ENCODE measurements around the gene ECT2L. TPM values are rescaled to one million over a fixed set of nuclear protein-coding genes. Genes with fewer than 3 reads are reported as not detected.

The ECT2L gene
- total RNA-seq, 1 experiment from 2014 or later = not detected

DNA sequence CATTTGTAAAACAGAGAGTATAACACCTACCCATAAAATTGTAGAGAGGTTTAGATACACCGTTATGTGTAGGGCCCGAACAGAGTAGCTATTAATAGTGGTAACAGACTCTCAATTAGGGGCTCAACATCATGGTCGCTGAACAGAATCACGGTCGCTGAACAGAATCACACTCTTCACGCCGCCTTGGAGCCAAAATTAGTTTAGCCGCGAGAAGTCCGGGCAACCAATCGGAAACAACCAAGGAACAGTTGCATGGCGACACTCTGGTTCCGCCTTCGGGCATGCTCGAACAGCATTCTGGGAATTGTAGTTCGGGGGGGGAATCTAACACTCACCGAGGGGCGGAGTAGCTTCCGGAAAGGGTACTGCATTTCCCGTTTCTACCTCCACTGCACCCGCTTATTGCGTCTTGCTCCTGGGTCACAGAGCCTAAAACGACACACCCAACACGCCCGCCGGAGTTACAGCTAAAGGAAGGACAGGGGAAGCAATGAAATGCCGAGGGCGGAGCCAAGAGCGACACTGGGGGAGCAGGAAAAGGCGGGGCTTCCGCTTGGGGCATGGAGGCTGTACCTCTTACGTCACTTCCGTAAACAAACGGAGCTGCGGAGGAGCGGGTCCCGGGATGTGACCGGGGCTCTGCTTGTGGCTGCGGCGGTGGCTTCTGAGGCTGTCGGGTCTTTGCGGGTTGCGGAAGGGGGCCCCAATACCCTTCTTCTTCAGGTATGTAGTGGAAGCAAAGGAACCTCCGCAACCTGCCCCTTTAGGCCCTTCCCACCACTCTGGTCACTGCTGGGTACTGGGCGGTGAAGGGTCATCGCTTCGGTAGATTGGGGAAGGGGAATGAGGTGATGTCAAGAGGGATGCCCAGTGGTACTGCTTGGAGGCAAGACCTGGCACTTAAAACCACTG lies 22.5 kb upstream of the ECT2L start, which contains the start of gene CCDC28A:
Gene CCDC28A, plus strand, starts transcription at position 593 of the 915 bp plus-strand sequence. CDS start 2,352 bp downstream, outside the sequence.
- Histone ChIP-seq H3K27ac (peak within 1 kb of the TSS; percentile 70), H3F3A (ENCODE audit: insufficient read depth, low read depth) (peaks cover 5% of the 10 kb centered on the region; the same call in 1 of the 2 replicates), H3K9me2 (ENCODE audit: insufficient read depth) (no peaks in the 10 kb centered on the region), H4K20me1 (ENCODE audit: insufficient read depth) (no peaks in the 10 kb centered on the region), H3K27me3 (ENCODE audit: insufficient read depth, low read depth) (no peaks in the 10 kb centered on the region), H3K9me3 (ENCODE audit: insufficient read depth, low read depth) (no peaks in the 10 kb centered on the region), H3K4me2 (peak within 1 kb of the TSS; percentile 90), H2AFZ (peak within 1 kb of the TSS; percentile 92), H3K4me1 (replicated peaks; ENCODE audit: insufficient read depth) (peaks cover 18% of the 10 kb centered on the region), H3K36me3 (ENCODE audit: low read depth) (no peaks in the 10 kb centered on the region), H3K79me2 (ENCODE audit: low read depth) (peaks cover 15% of the 10 kb centered on the region), H3K4me3 (peak within 1 kb of the TSS; percentile 71)
- CTCF ChIA-PET = no interaction called here
- TF ChIP-seq CTCF (conservative IDR thresholded peaks at IDR 0.05) (no peak), EZH2 (IDR thresholded peaks at IDR 0.05; ENCODE audit: low read depth) (no peak)
- no TSS peak for BruUV-seq (replicated peaks)
- POLR2A ChIA-PET (ENCODE audit: unreplicated experiment) = interaction anchor here (0.7 kb wide), 1 partner anchor 685 kb away, joined by 5 read pairs; no protein-coding TSS in a partner anchor
- intact Hi-C loops (cut with micrococcal nuclease; ENCODE audit: unreplicated experiment) = no loop called here
- DNase-seq = peak; percentile 79 to 91

GRCh38 chr6:138774370-138774769 lies 21.5 kb upstream of the ECT2L start:
- H4K20me1 ChIP-seq (ENCODE audit: insufficient read depth) = no peaks in the 10 kb centered on the region
- intact Hi-C loops (cut with micrococcal nuclease; ENCODE audit: unreplicated experiment) = no loop called here
- H3K4me2 ChIP-seq = peak overlapping the region; percentile 90
- H3K79me2 ChIP-seq (ENCODE audit: low read depth) = peaks cover 15% of the 10 kb centered on the region
- H3F3A ChIP-seq (ENCODE audit: insufficient read depth, low read depth) = peaks cover 5% of the 10 kb centered on the region; the same call in 1 of the 2 replicates
- H3K36me3 ChIP-seq (ENCODE audit: low read depth) = no peaks in the 10 kb centered on the region
- TF ChIP-seq CTCF (conservative IDR thresholded peaks at IDR 0.05) (no peak), EZH2 (IDR thresholded peaks at IDR 0.05; ENCODE audit: low read depth) (no peak)
- DNase-seq = no peak
- POLR2A ChIA-PET (ENCODE audit: unreplicated experiment) = interaction anchor here (0.7 kb wide), 1 partner anchor 218 kb away, joined by 7 read pairs; no protein-coding TSS in a partner anchor
- H3K27me3 ChIP-seq (ENCODE audit: insufficient read depth, low read depth) = no peaks in the 10 kb centered on the region
- H3K4me1 ChIP-seq (replicated peaks; ENCODE audit: insufficient read depth) = peaks cover 18% of the 10 kb centered on the region
- H2AFZ ChIP-seq = peak overlapping the region; percentile 92
- CTCF ChIA-PET = no interaction called here
- no TSS peak for BruUV-seq (replicated peaks)
- no peaks in the 10 kb centered on the region for H3K9me2 ChIP-seq (ENCODE audit: insufficient read depth)
- no peak overlapping the region for H3K27ac ChIP-seq
- no peaks in the 10 kb centered on the region for H3K9me3 ChIP-seq (ENCODE audit: insufficient read depth, low read depth)
- H3K4me3 ChIP-seq = peak overlapping the region; percentile 71

GRCh38 chr6:138776659-138777058 lies 19.2 kb upstream of the ECT2L start:
- Histone ChIP-seq H3K27ac (no peak overlapping the region), H3K36me3 (ENCODE audit: low read depth) (0 out of 2 replicates have a peak, but pooled peaks cover 4% of the 10 kb centered on the region), H3K4me3 (no peak overlapping the region), H3K4me1 (replicated peaks; ENCODE audit: insufficient read depth) (peaks cover 18% of the 10 kb centered on the region), H3K27me3 (ENCODE audit: insufficient read depth, low read depth) (no peaks in the 10 kb centered on the region), H3F3A (ENCODE audit: insufficient read depth, low read depth) (peaks cover 5% of the 10 kb centered on the region; the same call in 1 of the 2 replicates), H3K79me2 (ENCODE audit: low read depth) (peaks cover 15% of the 10 kb centered on the region), H4K20me1 (ENCODE audit: insufficient read depth) (no peaks in the 10 kb centered on the region), H3K4me2 (no peak overlapping the region), H2AFZ (no peak overlapping the region), H3K9me2 (ENCODE audit: insufficient read depth) (no peaks in the 10 kb centered on the region), H3K9me3 (ENCODE audit: insufficient read depth, low read depth) (no peaks in the 10 kb centered on the region)
- BruUV-seq (replicated peaks) = no TSS peak
- POLR2A ChIA-PET (ENCODE audit: unreplicated experiment) = no interaction called here
- CTCF ChIA-PET = no interaction called here
- intact Hi-C loops (cut with micrococcal nuclease; ENCODE audit: unreplicated experiment) = no loop called here
- no peak for TF ChIP-seq EZH2 (IDR thresholded peaks at IDR 0.05; ENCODE audit: low read depth)
- no peak for TF ChIP-seq CTCF (conservative IDR thresholded peaks at IDR 0.05)
- DNase-seq = no peak

Data from PC-9 (cell line).